NCI-H82 treated with DMSO at 0.1 percent for 48 hours (cell line): ENCODE data around the gene FAM32A.

Source experiments
- DNase-seq: peaks from one replicate; lab custom pipeline; 2025; ENCODE audit not compliant: unreplicated experiment; lab: John Stamatoyannopoulos, UW

The FAM32A gene

GRCh38 chr19:16224293-16225045, 39.3 kb downstream of the FAM32A start:
- no peak for DNase-seq

GRCh38 chr19:16225279-16226183, 40.3 kb downstream of the FAM32A start:
- no peak for DNase-seq

DNA sequence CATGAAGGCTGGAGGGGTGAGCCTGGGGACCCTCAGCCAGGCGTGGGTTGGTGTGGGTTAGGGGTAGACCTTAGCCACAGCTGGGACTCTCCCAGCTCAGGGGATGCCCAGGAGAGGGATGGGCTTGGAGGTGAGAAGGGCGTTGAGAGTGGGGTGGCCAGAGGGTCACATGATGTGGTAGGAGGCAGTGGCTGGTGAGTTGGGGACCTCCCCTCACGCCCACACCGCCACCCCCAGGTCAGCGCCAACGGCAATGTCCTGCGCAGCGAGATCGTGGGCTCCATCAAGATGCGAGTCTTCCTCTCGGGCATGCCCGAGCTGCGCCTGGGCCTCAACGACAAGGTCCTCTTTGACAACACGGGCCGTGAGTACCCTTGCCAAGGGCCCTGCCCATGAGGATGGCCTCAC, 41.0 kb downstream of the FAM32A start:
- no peak for DNase-seq

- no peak for DNase-seq
These were observed 41.9 kb downstream of the FAM32A start for GRCh38 chr19:16226878-16227836.

GRCh38 chr19:16227837-16228636, 42.8 kb downstream of the FAM32A start:
- no peak for DNase-seq

DNA sequence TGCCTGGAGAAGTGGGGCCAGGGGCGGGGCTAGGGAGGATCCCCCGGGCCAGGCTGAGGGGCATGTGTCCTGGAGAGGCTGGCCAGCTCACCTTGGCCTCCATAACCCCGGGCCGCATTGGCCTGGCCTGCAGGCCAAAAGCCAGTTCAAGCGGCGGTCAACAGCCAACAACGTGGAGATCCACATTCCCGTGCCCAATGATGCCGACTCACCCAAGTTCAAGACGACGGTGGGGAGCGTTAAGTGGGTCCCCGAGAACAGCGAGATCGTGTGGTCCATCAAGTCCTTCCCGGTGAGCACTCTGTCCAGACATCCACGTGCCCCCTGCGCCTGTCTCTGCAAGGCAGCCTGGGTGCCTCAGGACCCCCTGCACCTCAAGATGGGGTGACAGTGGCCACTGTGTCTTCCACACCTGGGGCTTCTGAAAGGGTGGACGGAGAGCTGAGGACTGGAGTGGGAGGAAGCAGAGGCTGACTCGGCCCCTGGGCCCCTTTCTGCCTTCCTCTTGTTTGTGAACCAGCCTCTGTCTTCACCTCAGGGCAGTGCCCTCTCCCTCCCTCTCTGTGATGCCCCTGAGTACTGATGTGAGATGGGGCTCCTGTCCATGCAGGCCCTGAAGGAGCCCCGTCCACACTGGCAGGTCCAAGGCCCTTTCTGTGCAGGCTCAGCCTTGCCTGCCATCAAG, 43.6 kb downstream of the FAM32A start:
- DNase-seq = no peak

DNA sequence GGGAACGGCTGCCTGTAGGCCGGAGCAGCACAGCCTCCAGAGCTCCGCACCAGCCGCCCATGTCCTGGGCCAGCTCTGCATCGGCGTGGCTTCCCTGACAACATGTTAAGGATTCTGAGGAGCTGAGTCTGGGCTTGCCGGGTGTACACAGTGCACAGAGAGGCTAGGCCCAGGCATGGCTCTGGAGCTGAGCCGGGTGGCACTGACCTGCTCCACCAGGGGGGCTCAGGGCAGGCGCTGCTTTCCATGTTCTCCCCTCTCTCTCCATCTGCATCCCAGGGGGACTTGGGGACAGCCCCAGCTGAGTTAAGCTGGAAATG, 44.1 kb downstream of the FAM32A start:
- DNase-seq = no peak

DNA sequence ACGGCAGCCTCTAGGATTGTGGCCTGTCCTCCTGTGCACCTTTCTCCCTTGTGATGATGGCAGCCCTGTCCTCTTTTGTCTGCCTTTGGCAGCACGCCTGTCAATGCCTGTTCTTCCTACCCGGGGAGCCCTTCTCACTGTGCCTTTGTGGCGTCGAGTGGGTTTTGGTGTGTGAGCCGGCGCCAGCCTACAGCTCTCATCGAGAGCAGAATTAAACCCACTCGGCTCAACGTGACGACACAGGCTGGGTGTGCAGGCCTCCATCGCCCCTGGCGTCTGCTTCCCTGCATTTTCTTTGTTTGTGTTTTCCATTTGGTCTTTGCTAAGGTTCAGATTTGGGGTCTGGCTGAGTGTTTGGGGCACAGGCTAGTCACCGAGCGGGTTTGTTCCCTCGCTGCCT, 46.9 kb downstream of the FAM32A start:
- no peak for DNase-seq

- no peak for DNase-seq
These were observed 47.4 kb downstream of the FAM32A start for GRCh38 chr19:16232568-16232967.

DNA sequence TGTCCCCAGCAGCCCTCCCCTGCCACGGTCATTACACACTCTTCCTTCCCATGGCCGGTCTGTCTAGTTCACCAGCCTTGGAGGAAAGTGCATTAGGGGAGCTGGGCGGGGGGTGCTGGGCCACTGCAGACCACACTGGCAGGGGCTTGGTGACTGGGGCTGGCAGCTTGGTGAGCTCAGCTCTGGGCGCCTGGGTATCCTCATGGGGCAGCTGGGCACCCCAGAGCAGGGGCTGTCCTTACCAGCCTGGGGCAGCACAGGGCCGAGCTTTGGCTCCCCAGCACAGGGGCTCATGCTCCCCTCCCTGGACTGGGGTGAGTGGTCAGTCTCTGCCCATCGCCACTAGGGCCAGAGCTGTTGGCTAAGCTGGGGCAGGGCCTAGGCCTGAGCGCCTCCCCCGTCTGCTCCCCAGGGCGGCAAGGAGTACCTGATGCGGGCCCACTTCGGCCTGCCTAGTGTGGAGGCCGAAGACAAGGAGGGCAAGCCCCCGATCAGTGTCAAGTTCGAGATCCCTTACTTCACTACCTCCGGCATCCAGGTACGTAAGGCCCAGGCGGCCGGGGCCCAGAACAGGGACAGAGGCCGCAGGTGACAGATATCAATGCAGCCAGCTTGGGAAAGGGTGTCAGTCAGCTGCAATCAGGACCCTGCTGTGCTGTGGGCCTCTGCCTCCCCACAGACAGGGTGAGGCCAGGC, 48.0 kb downstream of the FAM32A start:
- no peak for DNase-seq

GRCh38 chr19:16233836-16234551, 48.8 kb downstream of the FAM32A start:
- DNase-seq = no peak

DNA sequence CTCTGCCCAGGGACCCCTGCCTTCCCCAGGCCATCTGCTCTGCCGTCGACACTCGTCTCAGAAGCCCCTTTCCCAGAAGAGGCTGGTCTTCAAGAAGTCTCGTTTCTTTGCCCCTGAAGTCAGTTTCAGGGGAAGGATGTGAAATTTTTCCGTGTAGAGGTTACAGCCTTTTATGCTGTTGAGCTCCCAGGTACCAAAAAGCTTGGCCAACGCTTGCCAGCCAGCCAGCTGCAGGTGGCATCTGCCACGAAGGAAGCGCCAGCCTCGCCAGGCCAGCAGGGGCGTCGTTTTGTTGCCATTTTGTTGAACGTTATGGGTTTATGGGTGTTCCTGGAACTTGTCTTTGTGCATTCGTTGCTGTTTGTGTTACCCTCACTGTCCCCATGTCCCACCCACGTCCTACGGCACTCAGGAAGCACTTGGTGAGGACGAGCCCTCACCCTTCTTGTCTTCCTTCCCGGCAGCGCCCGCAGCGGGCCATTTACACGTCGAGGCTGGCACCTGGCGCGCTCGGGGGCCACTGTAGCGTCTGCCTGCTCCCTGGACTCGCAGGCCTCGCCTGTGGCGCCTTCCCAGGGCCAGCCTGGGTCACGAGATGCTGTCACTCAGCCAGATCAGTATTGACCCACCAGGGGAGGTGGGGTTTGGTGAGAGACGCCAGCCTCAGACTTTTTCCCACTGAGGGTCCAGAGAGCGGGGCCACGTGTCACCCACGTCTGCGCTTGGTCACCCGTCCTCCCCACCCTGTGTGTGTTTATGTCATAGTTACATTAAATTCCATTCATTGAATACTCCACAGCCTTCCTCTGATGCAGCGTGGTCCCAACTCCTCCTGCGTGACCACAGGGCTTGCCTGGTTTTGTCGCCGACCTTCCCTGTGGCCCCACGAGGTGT, 49.6 kb downstream of the FAM32A start:
- DNase-seq = no peak

GRCh38 chr19:16235811-16236652, 50.8 kb downstream of the FAM32A start:
- no peak for DNase-seq
